Adipose tissue (tissue), 3 donors: ENCODE data around the gene EPHX1. TPM values are rescaled to one million over a fixed set of nuclear protein-coding genes. Genes with fewer than 3 reads are reported as not detected.
"Not testable (repeated sequence)": the region's sequence is repeated elsewhere in the genome, so short reads cannot be mapped to it uniquely, and the experiment has no call there.

Source experiments
- H3K27ac ChIP-seq: one replicate; pipeline ENCODE4 v1.5.1; 2013; ENCODE audit warnings: low read depth, low read length
- WGBS, 3 donors: extraction: QIAGEN DNeasy Blood & Tissue Kit; methylation state at CpG; one replicate each; pipeline ENCODE4 v1.1.7; 2013; 5-methylcytosine and 5-hydroxymethylcytosine counted together
- polyA plus RNA-seq, 3 donors: library from polyadenylated mRNA; stranded (reverse); fragments of 200-250 nt; gene quantifications; one replicate each; pipeline ENCODE4 v1.2.3, GENCODE V29; 2013
- donor health status: healthy with polysubstance abuse.
- donor health status: Bipolar disorder and iron deficiency.
- donor health status: healthy.

Gene EPHX1
- polyA plus RNA-seq, 3 donors: 107 to 156 (median 146) TPM

- H3K27ac ChIP-seq: no peak overlapping the region
- WGBS, 3 donors: 5 to 8% (median 7%) methylated on average over 54 to 63 of the region's 63 CpGs
Observed at GRCh38 chr1:225882694-225883615, 73.0 kb downstream of the EPHX1 start.

- 74 to 87% (median 83%) methylated on average over 9 to 10 of the region's 11 CpGs for WGBS, 3 donors
- H3K27ac ChIP-seq: no peak overlapping the region
Observed at GRCh38 chr1:225883616-225884265, 73.8 kb downstream of the EPHX1 start.

- no peak overlapping the region for H3K27ac ChIP-seq
- 61 to 94% (median 81%) methylated on average over 6 of the region's 6 CpGs for WGBS, 3 donors
Observed at GRCh38 chr1:225885336-225885735, 75.4 kb downstream of the EPHX1 start.

GRCh38 chr1:225886159-225887029 lies 76.5 kb downstream of the EPHX1 start:
- WGBS, 3 donors: 85 to 93% (median 92%) methylated on average over 19 of the region's 19 CpGs
- no peak overlapping the region for H3K27ac ChIP-seq

GRCh38 chr1:225887030-225887314 lies 77.0 kb downstream of the EPHX1 start:
- H3K27ac ChIP-seq: no peak overlapping the region
- WGBS, 3 donors: 81 to 94% (median 85%) methylated on average over 7 of the region's 7 CpGs

- H3K27ac ChIP-seq: not testable (repeated sequence)
- WGBS, 3 donors: 15 to 51% (median 45%) methylated on average over 12 to 49 of the region's 56 CpGs
Observed at GRCh38 chr1:225887554-225888288, 77.8 kb downstream of the EPHX1 start.

GRCh38 chr1:225888289-225888897 lies 78.5 kb downstream of the EPHX1 start:
- H3K27ac ChIP-seq: no peak overlapping the region
- 82 to 92% (median 88%) methylated on average over 12 to 18 of the region's 18 CpGs for WGBS, 3 donors

GRCh38 chr1:225888898-225889601 lies 79.1 kb downstream of the EPHX1 start, which contains the start of gene LEFTY1:
TSS of gene LEFTY1 (minus strand) at chr1:225889146. CDS start at chr1:225889066, 80 bp downstream.
- WGBS, 3 donors: 72 to 79% (median 76%) methylated on average over 11 of the region's 11 CpGs
- H3K27ac ChIP-seq: no peak within 1 kb of the TSS

GRCh38 chr1:225889743-225890142 lies 79.8 kb downstream of the EPHX1 start:
- no peak overlapping the region for H3K27ac ChIP-seq
- 57 to 93% (median 90%) methylated on average over 5 of the region's 5 CpGs for WGBS, 3 donors

GRCh38 chr1:225890346-225891228 lies 80.7 kb downstream of the EPHX1 start:
- 36 to 78% (median 51%) methylated on average over 6 of the region's 6 CpGs for WGBS, 3 donors
- no peak overlapping the region for H3K27ac ChIP-seq

GRCh38 chr1:225891229-225891972 lies 81.5 kb downstream of the EPHX1 start:
- no peak overlapping the region for H3K27ac ChIP-seq
- WGBS, 3 donors: 52 to 92% (median 90%) methylated on average over 14 of the region's 14 CpGs

GRCh38 chr1:225892307-225892706 lies 82.4 kb downstream of the EPHX1 start:
- no peak overlapping the region for H3K27ac ChIP-seq
- WGBS, 3 donors: 86 to 96% (median 89%) methylated on average over 6 of the region's 6 CpGs
